ENCODE results near the gene POLN.
"Not testable (repeated sequence)": the region's sequence is repeated elsewhere in the genome, so short reads cannot be mapped to it uniquely, and the experiment has no call there.

Gene POLN

DNA sequence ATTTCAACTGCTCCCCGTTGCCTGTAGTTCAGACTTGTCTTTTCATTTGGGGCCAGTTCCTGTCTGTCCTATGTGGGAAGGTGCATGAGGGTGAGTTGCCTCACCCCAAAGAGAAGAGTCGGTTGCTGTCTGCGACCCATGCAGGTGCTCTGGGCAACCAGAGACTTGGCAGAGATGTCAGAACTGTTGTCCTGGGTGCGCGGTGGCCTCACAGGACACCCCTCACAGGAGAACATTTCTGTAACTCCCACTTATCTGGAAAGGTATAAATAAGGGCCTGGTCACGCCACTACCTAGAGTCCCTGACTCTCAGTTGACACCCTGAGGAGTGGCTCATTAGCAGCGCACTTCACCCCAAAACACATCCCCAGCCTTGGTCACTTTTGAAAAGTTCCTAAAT, 192.5 kb downstream of the POLN start:
- DNase-seq = no peak

DNA sequence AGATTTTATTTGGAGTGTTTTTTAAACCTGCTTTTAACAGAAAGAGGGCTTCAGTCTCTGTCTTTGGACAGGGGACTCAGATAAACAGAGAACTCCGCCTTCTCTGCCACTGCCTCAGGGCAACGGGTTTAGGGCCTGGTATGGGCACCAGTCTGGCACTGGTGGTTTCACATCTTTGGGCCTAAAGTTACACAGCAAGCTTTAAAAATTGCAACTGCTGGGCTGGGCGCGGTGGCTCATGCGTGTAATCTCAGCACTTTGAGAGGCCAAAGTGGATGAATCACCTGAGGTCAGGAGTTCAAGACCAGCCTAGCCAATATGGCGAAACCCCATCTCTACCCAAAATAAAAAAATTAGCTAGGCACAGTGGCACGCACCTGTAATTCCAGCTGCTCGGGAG, 193.1 kb downstream of the POLN start:
- no peak for DNase-seq

DNA sequence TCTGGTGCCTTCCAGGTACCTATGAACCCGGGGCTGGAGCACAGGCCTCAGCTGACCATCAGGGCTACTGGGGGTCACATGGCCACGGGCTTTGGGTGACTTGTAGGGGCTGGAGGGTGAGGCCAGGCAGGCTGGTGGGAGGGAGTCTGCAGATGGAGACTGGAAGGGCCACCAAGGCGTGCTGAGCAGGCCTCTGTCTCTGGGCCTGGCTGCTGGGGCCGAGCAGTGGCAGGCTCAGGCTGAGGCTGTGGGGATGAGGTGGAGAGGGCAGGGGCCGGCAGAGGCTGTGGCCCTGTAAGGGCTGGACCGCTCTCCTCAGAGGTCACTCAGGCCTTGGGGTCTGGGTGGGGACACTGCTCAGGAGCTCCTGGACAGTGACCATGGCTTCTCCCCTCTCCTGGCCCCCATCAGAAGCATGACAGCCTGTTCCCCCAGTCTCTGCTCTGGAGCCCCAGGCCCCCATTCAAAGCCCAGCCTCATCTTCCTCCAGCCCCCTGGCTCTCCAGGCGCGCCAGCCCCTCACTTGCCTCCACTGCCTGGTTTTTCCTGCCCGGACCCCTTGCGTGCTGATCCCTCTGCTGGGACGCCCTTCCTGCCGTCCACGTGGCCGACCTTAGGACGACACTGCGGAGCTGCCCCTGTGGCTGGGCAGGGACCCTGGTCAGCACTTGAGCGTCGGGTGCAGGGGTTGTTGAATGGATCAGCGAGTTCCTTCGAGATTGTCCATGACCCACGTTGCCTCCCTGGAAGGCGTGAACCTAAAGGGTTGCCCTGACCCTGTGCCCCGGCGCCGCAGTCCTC, 193.9 kb downstream of the POLN start:
- no peak for DNase-seq

DNA sequence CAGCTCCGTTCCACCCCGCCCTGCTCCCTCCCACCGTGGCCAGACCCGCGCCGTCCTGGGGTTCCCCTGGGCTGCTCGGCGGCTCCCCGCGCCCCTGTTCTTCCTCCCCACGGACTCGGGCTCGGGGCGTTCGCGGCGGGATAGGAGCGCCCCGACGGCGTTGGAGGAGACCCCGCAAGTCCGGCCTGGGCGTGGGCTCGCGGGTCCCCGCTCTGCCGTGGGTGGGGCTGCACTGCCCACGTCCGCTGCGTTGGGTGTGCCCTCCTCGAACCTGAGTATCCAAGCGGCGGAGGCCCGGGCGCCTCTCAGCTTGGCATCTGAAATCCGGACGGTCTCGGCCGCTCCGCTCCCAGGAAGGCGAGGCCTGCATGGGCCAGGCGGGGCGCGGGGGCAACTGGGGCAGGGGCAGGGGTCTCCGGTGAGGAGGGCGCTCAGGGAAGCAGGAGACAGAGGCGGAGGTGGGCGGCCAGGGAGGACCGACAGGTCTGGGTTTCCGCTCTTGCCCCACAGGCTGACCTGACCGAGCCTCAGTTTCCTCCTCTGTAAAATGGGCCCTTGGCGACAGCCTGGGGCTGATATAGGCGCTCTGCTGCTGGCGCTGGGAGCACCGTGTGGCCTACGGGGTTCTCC, 194.8 kb downstream of the POLN start:
- no peak for DNase-seq

DNA sequence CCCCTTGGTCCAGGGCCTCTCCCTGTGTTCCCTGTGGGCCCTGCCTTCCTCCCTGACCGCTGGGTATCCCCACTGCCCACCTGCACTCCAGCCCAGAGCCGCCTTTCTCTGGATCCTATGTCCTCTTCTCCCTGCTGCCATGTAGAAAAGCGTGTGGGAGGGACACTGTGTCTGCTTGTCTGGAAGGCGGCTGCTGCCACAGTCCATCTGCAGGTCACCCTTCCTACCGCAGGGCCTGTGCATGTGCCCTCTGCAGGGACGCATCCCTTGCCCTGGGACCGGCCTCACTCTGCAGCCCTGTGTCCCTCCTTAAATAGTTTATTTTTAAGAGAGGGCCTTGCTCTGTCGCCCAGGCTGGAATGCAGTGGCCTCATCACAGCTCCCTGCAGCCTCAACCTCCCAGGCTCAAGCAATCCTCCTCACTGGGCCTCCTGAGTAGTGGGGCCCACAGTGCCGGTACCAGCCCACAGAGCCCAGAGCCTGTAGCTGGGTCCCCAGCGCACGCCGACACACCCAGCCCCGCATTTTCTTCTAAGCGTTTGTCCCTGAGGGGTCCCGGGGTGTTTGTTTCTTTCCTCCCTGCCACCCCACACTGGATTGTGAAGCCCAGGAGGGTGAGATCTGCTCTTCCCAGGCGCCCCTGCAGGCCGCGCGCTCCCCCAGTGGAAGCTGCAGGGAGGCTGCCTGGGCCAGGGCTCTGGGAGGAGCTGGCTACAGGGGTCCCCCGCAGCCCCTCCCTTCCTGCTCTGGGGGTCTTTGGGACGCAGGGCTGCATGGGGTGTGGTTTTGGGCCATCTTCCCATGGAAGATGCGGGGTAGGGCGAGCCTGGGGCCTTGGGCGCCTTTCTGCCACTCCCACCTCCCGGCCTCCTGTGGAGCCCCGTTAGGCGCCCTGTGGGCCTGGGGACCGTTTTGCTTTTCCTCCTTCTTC, 195.6 kb downstream of the POLN start:
- DNase-seq = no peak

DNA sequence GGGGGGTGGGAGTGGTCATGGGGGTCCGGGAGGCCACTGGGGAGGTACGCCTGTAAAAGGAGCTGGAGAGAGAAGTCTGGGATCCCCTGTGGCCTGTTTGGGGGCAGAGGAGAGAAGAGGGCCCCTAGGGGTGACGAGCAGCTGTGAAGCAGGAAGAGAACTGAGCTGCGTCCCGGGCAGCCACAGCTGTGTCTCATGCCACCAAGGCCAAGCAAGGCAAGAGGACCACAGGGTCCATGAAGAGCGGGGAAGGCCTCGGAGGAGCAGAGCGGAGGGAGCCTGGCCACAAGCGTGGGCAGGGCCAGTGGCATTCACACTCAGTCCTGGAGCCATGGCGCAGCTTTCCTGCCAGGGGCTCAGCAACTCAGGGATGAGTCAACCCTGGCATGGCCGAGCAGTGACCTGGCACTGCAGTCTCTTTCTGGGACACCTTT, 196.4 kb downstream of the POLN start:
- DNase-seq = no peak

DNA sequence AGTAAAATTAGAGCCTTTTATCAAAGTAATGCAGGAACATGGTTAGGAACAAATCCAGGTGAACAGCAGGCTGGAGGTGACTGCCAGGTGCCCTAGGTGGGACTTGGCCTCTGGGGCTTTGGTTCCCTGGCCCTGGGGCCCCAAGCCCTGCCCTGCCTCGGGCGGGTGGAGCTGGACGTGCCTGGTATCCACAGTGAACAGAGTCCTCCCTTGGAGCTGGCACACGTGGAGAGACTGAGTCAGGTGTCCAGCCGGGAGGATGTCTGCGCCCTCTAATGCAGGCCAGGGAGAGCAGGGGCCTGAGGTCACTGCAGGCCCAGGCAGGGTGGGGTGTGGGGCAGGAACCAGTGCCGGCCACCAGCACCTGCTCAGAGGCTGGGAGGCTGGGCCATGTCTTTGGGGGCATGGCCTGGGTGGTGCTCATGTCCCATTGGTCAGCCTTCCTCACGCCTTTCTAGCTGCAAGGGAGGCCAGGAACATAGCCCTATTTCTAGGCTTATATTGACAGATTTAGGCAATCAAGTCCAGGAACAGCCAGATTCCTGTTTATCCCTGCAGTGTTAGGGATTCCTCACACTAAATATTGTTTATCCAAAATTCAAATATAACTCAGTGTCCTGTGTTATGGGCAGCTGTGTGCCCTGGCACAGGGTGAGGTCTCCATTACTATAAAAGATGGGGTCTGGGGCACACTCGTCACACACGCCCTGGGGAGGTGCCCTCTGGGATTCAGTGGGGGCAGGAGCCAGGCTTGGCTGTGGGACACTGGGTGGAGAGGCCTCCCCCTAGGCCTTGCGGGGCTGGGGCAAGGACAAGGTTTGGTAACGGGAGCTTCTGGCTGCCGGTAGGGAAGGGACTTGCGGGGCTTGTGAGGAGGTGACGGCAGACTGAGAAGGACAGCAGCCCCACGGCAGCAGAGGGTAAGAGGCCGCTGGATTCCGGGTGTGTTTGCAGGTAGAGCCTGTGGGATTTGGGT, 197.1 kb downstream of the POLN start:
- DNase-seq = no peak

DNA sequence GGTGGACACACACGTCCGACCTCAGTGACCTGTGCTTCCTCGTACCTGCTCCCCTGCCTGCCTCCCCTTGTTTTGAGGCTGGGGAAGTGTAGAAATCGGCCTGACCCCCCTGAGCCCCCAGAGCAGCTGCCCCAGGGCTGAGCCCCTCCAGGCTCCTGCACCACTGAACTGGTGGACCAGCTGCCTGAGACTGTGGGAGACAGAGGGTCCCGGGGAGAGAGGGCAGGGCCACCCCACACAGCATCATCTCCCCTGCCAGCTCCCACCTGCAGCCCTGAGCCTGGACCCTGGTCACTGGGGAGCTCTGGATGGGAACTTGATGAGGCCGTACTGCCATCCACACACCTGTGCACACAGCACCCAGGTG, 197.8 kb downstream of the POLN start:
- DNase-seq = no peak

DNA sequence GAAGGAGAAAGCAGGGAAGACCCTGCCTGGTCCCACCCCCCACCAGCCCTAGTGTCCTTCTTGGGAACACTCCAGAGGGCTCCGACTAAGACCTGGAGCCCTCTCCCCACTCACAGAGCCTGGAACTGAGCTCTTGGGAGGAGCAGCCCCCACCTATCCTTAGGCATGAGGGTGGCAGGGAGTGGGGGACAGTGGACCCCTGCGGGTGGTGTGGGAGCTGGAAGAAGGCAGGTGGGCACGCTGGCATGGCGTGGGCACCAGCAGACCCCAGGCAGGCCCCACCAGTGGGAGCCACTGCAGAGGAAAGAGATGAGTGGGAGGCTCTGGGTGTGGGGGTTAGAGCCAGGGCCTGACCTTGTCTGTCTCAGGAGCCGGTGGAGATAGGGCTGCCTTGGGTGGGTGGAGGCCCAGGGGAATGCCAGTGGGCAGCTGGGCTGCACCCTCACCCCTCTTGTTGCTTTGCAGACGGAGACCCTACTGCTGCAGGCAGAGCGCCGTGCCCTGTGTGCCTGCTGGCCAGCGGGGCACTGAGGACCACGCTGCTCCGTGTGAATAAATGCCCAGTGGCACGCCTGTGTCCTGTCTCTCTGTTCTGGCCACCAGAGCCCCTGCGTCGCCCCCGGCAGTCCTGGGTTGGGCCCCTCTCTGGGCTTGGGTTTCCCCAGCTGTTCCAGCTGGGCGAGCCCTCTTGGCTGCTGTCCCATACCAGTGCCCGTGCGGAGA, 198.4 kb downstream of the POLN start:
- DNase-seq = no peak

DNA sequence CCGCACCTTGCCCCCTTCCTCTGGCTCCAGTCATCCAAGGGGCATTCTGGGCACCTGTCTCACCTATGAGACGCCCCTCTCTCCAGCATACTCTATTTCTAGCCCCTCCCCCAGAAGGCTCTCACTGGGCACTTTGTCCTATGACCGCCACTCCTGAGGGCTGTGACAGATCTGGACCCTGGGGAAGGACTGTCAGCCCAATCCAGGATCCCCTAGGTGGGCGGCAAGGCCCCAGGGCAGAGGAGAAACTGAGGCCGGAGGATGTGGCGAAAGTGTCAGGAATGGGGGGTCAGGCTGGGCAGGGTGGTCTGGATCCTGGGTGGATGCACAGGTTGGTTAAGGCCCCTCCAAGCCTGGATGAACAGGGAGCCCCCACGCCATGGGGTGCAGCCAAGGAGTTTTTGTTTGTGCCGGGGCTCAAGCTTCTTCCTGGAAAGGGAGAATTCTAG, 198.9 kb downstream of the POLN start:
- DNase-seq = no peak

DNA sequence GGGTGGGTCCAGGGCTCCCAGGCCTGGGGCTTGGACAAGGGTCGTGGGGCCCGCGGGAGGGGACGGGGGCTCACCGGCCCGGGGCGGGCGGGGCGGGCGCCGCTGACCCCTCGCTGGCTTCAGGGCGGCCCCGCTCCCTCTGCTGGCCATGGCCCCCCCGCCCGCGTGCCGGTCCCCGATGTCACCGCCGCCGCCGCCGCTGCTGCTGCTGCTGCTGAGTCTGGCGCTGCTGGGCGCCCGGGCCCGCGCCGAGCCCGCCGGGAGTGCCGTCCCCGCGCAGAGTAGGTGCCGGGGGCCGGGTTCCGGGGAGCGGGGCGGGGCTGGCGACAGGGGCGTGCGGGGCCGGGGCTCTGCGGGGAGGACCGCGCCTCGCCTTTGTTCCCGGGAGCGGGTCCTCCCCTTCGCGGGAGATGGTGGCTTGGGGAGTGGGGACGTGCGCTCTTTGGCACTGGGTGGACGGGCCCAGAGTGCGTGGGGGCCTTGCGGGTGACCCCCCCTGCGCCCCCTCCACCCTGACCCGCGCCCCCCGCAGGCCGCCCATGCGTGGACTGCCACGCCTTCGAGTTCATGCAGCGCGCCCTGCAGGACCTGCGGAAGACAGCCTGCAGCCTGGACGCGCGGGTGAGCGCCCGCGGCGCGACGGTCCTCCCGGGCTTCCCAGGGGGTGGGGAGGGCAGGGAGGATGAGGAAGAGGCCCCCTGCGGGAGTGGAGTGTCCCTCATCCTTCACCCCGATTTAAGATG, 199.5 kb downstream of the POLN start:
- no peak for DNase-seq

DNA sequence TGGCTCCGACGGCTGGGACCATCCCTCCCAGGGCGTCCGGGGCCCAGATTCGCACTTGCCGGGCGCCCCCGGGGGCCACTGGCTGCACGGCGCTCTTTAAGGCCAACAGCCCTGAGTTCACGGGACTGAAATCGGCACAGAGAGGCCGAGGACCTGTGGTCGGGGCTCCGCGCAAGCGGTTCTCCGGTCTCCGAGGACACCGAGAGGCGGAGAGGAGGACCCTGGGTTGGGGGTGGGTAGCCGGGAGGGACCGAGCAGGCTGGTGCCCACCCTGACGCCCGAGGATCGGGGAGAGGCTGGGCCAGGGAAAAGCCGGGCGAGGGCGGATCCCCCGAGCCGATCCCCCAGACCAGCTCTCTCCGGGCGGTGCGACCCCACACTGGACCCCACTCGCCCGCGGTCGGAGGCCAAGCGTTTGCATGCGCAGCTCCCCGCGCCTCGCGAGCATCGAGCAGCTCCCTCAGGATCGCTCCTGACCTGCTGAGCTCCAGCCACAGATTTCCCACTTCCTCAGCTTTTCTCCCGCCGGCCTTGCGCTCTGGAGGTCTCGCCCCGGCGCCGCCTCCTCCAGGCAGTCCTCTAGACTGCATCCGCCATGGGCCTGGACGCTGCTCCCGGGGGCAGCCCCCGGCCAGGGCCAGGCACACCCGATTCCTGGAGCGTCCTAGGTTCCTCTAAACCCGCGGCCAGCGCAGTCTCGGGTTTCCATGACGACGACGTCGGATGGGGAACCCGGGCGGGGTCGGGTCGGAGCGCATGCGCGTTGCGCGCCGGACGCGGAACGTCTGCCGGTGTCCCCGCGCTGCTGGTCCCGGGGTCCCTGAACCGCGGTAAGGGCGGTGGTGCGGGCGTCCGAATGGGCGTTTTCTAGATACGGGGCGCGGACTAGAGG, 200.4 kb downstream of the POLN start:
- no peak for DNase-seq

DNA sequence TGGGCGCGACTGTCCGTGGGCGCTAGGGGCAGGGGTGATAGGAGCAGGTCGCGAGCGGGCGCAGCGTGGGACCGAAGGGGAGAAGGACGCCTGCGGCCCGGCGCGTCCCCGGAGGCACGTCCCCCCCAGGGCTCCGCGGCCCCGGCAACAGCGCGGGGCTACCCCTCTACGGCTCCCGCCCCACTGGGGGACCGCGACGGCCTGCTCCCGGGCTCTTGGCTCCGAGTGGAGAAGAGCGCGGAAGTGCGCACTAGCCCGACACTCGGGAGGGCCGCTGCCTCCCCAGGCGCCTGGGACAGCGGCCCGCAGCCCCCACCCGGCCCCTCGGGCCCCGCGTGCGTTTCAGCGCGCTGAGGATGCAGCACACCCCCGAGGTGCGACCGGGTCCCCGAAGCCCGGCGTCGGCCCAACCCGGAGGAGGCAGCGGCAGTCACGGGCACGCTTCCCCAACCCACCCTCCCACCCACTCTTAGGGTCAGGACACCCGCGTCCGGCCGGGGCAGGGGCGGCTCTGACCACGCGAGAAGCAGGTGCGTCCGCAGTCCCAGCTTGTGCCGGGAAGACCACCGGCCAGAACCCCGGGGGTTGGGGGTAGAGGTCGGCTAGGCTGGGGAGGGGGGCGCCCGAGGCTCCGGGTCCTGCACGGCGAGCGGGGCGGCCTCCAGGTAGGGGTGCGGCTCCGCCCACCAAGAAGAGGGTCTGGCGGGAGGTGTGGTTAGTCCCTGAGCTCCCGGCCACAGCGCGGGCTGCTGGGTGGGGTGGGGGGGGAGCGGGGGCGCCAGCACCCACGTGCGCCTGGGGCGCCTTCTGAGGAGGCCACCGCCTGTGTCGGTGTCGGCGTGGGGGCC, 201.3 kb downstream of the POLN start:
- DNase-seq = no peak

DNA sequence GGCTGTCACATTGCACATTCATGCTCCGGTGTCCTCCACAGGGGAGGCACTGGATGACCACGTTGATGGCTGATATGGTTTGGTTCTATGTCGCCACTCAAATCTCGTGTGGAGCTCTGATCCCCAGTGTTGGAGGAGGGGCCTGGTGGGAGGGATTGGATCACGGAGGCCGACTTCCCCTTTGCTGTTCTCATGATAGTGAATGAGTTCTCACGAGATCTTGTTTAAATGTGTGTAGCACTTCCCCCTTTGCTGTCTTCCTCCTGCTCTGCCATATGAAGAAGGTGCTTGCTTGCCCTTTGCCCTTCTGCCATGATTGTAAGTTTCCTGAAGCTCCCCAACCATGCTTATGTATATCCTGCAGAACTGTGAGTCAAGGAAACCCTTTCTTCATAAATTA, 205.1 kb downstream of the POLN start:
- no peak for DNase-seq

DNA sequence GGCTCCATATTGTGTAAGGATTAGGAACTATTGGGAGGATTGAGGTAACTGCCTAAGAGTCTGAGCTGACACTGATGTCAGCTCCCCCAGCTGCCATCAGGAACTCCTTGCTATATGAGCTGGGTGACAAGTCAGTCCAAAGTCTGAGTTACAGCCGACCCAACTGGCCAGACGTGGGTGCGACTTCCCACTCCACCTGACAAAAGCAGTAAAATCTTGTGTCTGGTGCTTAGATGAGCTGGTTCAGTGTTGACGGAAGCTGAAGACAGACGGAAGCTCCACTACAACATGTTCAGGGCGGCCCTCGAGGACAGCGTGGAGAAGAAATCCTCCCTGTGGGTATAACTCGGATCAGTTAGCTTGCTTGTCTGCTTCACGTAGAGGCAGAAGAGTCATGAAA, 205.6 kb downstream of the POLN start:
- no peak for DNase-seq

DNA sequence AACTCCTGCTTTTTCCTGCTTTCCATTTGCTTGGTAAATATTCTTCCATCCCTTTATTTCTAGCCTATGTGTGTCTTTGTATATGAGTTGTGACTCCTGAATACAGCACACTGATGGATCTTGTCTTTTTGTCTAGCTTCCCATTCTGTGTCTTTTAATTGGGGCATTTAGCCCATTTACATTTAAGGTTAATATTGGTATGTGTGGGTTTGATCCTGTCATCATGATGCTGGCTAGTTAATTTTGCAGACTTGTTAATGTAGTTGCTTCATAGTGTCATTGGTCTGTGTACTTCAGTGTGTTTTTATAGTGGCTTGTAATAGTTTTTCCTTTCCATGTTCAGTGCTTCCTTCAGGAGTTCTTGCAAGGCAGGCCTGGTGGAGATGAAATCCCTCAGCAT, 210.8 kb downstream of the POLN start:
- not testable (repeated sequence) for DNase-seq

DNA sequence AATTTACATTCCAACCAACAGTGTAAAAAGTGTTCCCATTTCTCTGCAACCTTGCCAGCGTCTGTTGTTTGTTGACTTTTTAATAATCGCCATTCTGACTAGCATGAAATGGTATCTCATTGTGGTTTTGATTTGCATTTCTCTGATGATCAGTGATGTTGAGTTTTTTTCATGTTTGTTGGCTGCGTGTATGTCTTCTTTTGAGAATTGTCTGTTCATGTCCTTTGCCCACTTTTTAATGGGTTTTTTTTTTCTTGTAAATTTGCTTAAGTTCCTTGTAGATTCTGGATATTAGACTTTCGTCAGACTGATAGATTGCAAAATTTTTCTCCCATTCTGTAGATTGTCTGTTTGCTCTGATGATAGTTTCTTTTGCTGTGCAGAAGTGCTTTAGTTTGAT, 214.8 kb downstream of the POLN start:
- DNase-seq = not testable (repeated sequence)

DNA sequence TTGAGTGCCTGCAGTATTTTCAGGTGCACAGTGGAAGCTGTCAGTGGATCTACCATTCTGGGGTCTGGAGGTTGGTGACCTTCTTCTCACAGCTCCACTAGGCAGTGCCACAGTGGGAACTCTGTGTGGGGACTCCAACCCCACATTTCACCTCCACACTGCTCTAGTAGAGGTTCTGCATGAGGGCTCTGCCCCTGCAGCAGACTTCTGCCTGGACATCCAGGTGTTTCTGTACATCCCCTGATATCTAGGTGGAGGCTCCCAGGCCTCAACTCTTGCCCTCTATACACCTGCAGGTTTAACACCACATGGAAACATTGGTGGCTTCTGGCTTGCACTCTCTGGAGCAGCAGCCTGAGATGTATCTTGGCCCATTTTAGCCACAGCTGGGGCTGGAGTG, 216.1 kb downstream of the POLN start:
- DNase-seq = no peak

DNA sequence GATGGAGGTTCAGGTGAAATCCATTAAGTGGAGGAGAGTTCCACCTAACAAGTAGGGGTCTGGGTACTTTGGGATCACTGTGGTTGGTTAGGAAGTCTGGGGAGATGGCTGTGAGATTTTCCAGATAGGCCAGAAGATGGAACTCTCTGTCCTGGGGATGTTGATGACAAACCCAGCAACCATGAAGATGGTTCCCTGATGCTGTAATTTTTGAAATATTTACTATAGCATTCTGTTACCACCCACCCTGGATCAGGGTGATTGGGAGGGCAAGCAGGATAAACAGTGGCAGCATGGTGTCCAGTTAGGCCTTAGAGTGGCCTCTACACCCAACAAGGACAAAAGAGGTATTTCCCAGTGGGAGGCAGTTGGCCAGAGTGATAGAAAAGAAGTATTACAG, 217.2 kb downstream of the POLN start:
- DNase-seq = no peak

All from NCI-H446 treated with DMSO at 0.1 percent for 48 hours (cell line).